Skin of body (tissue), 2 donors: ENCODE measurements around the gene TOP3B. TPM values are rescaled to one million over a fixed set of nuclear protein-coding genes. Genes with fewer than 3 reads are reported as not detected.

Experiments
- DNase-seq: peaks from one replicate; lab custom pipeline; 2025; lab: John Stamatoyannopoulos, UW
- total RNA-seq: library from RNA; depleted of rRNA; stranded (reverse); fragments of >200 nt; gene quantifications from one replicate; pipeline ENCODE4 v1.2.3, GENCODE V29; 2014

TOP3B gene
- total RNA-seq, 1 donor from 2014 or later, result 19.7 TPM

- no peak for DNase-seq
These were observed 2.0 kb downstream of the TOP3B start for GRCh38 chr22:21980547-21980946.

- no peak for DNase-seq
These were observed 3.8 kb downstream of the TOP3B start for GRCh38 chr22:21978564-21979386.

GRCh38 chr22:21977814-21978213 is 4.8 kb downstream of the TOP3B start:
- no peak for DNase-seq

- DNase-seq, result no peak
These were observed 6.7 kb downstream of the TOP3B start for GRCh38 chr22:21975854-21976345.

- no peak for DNase-seq
These were observed 7.3 kb downstream of the TOP3B start for GRCh38 chr22:21975273-21975672.

GRCh38 chr22:21974058-21974649 is 8.4 kb downstream of the TOP3B start:
- DNase-seq, result no peak

GRCh38 chr22:21972806-21973205 is 9.8 kb downstream of the TOP3B start:
- no peak for DNase-seq

- no peak for DNase-seq
These were observed 10.3 kb downstream of the TOP3B start for GRCh38 chr22:21972293-21972779.

GRCh38 chr22:21971858-21972275 is 10.7 kb downstream of the TOP3B start:
- DNase-seq, result no peak

GRCh38 chr22:21970800-21971617 is 11.6 kb downstream of the TOP3B start:
- DNase-seq, result no peak

- no peak for DNase-seq
These were observed 12.4 kb downstream of the TOP3B start for GRCh38 chr22:21970037-21970799.

- no peak for DNase-seq
These were observed 14.0 kb downstream of the TOP3B start for GRCh38 chr22:21968452-21969129.

GRCh38 chr22:21967693-21968271 is 14.8 kb downstream of the TOP3B start:
- no peak for DNase-seq

GRCh38 chr22:21966643-21967516 is 15.7 kb downstream of the TOP3B start:
- DNase-seq, result no peak

- no peak for DNase-seq
These were observed 16.8 kb downstream of the TOP3B start for GRCh38 chr22:21965762-21966288.

GRCh38 chr22:21964918-21965484 is 17.6 kb downstream of the TOP3B start:
- DNase-seq, result no peak

GRCh38 chr22:21964234-21964633 is 18.4 kb downstream of the TOP3B start:
- no peak for DNase-seq

- no peak for DNase-seq
These were observed 18.8 kb downstream of the TOP3B start for GRCh38 chr22:21963790-21964211.
